Endothelial cell of hepatic sinusoid (primary cell): ENCODE data around the gene ARHGEF16.

Experiments
- in situ Hi-C: cut with HindIII; loops from 2 replicates; pipeline ENCODE4 v1.10.0; 2017; ENCODE audit warnings: low sequenced_read_pairs

ARHGEF16 gene

DNA sequence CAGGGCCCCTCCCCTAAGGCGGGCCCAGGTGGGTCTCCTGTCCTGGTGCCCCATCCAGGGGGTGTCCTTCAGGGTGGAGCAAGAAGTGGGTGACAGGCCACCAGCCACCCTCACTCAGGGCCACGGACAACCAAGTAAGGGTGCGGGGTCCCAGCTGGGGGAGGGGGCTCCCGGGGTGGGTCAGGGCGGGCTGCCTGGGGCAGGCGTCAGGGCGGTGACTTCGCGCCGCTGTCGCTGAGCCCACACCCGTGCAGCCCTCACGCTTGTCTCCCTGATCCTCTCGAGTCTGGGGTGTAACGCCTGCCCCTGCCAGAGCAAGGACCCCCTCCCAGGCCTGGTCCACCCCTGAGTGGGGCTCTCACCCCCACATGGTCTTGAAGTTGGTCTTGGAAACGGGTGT is 22.2 kb downstream of the ARHGEF16 start:
- in situ Hi-C loops: loop anchor here (5.0 kb wide), 1 partner anchor 54 kb away; no protein-coding TSS in a partner anchor

DNA sequence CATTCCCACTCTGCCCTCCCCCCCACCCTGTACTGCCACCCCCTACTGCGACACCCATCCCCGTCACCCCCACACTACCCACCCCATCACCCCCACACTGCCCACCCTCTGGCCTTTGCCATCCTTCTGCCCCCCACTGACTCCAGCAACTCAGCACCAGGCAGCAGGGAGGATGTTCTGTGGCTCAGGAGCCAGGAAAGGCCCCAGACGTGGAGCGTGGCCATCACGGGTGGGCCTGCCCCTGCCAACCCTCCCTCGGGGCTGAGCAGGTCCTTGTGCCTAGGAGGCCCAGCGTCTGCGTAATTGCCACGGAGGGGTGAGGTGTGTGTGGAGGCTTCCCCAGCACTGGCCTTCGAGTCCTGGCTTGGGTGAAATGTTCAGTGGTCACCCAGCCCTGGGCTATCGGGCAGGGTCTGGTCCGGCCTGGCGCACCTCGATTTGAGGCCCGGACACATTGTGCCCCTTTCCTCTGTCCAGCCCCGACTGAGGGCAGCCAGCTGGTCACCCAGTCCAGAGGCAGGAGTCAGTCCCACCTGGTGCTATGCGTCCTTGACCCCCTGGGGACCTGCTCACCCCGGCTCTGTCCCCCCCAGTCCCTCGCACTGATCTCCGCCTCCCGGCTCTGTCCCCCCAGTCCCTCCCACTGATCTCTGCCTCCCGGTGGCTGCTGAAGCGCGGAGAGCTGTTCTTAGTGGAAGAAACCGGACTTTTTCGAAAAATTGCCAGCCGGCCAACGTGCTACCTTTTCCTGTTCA is 23.0 kb downstream of the ARHGEF16 start:
- in situ Hi-C loops: loop anchor here (5.0 kb wide), 1 partner anchor 55 kb away; no protein-coding TSS in a partner anchor

DNA sequence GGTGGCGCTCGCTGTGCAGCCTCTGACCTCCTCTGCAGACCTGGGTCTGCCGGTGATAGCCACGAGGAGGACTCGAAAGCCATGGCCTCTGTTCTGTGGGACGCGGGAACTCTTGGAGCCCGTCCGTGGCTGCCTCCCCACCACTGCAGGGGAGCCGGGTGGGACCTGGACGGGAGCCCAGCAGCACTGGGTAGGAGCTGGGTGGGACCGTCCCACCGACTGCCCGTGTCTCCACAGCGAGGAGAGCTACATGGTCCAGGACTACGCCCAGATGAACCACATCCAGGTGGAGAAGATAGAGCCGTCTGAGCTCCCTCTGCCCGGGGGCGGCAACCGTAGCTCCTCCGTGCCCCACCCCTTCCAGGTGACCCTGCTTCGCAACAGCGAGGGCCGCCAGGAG is 23.7 kb downstream of the ARHGEF16 start:
- in situ Hi-C loops: loop anchor here (5.0 kb wide), 1 partner anchor 56 kb away; no protein-coding TSS in a partner anchor

DNA sequence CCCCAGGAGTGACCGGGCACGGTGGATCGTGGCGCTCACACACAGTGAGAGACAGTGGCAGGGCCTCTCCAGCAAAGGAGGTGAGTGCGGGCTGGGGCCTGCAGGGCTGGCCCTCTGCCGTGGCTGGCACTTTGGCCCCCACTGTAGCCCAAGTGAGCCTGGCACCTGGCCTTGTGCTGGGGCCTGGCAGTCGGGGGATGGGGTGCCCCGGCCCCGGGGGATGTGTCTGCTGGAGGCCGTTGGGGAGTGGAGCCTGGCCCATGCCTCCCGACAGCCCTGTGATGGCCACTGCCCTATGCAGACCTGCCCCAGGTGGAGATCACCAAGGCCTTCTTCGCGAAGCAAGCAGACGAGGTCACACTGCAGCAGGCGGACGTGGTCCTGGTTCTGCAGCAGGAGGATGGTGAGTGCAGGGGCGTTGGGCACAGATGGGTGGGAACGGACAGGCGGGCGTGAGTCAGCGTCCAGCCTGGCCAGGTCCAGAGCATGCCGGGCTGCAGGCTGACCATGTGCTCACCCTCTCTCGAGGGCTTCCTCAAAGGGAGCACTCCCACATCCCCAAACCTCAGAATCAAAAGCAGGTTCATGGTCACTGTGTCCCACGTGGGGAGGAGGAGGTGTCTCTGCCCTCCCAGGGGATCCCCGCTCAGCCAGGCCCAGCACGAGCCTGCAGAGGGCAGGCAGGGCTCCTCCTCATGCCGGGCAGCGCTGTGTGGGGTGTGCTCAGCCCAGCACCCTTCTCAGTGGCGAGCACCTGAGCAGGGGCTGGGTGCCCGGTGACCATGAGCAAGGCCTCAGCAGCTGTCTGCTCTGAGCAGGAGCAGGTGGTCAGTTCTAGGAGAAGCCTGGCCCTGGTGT is 25.3 kb downstream of the ARHGEF16 start:
- in situ Hi-C loops: loop anchor here (5.0 kb wide), 1 partner anchor 57 kb away; no protein-coding TSS in a partner anchor

DNA sequence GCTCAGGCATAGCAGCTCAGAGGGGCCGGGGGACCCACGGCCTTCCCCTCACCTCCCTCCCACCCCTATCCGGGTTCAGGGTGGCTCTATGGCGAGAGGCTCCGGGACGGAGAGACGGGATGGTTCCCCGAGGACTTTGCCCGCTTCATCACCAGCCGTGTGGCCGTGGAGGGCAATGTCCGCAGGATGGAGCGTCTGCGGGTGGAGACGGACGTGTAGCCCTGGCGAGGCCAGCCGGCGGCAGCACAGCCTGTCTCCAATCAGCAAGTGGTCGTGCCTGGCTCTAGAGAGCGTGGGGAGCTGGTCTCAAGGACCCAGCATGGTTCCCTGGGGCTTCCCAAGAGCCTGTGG is 25.9 kb downstream of the ARHGEF16 start:
- in situ Hi-C loops: no loop called here

DNA sequence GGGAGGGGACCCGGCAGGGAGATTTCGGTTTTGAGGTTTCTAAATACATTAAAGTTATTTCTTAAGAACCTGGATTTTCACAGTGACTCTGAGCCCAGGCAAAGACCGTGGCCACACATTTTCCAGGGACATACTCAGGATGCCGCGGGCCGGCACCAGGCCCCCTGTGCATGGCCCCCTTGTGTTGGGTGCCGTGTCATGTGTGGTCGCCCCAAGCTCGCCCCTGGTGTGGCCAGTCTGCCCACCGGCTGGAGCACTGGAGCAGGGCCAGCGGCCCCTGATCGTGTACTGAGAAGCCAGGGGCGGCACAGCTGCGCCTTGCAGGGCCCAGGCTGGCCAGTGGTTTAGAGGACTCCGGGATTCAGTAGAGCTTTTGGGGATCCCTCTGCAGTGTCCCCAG is 26.6 kb downstream of the ARHGEF16 start:
- in situ Hi-C loops: no loop called here

DNA sequence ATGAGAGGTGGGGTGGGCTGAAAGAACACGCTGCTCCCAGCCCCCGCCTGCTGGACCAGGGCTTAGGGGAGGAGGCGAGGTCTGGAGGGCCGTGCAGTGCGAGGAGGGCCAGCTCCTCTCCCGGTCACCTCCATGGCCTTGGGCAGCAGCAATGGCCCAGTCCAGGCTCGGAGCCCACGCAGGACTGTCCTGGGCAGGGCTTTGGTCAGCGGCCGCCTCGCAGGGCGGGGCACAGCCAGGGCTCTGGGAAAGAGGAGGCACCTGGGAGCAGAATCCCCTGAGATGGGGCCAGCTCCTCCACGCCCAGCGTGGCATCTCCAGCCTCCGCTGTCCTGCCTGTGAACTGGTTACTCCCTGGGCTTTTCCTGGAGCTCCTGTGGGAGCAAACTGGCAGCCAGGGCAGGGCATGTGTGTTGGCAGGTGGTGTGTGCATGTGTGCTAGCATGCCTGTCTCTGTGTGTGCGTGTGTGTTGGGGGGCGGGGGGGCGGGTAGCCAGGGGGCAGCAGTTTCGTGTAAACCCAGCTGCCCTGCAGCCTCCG is 27.4 kb downstream of the ARHGEF16 start:
- in situ Hi-C loops: no loop called here

DNA sequence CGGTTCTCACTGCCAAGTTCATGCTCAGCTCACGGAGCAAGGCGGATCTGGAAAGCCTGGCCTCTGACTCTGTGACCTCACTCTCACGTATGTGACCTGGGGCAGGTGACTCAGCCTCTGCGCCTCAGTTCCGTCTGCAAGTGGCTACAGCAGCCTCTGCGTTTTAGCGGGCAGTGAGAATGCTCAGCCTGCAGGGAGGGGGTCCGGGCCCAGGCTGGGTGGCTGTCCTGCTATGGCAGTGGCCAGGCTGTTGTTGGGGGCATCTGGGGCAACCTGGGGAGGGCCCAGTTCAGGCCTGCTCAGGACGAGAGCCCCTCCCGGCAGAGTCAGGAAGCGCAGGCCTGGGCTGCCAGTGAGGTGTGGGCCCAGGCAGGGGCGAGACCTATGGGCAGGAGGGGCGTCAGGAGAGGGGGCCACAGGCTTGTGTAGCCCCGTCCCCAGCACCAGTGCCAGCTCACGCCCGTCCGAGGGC is 27.9 kb downstream of the ARHGEF16 start:
- in situ Hi-C loops: no loop called here

DNA sequence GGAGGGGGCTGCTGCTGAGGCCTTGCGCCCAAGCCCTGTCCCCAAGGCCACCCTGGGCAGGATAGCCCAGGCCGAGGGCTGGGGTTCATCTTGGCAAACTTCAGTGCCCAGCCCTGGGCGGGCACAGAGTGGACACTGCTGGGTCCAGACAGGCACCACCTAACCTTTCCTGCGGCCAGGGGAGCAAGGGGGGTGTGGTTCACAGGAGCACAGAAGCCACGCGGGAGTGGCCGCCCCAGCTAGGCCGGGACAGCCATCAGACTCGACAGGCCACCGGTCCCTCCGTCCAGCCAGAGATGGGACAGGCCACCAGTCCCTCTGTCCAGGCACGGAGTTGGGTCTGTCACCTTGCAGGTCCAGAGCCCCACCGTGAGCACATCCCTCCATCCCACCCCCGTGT is 28.9 kb downstream of the ARHGEF16 start:
- in situ Hi-C loops: no loop called here

DNA sequence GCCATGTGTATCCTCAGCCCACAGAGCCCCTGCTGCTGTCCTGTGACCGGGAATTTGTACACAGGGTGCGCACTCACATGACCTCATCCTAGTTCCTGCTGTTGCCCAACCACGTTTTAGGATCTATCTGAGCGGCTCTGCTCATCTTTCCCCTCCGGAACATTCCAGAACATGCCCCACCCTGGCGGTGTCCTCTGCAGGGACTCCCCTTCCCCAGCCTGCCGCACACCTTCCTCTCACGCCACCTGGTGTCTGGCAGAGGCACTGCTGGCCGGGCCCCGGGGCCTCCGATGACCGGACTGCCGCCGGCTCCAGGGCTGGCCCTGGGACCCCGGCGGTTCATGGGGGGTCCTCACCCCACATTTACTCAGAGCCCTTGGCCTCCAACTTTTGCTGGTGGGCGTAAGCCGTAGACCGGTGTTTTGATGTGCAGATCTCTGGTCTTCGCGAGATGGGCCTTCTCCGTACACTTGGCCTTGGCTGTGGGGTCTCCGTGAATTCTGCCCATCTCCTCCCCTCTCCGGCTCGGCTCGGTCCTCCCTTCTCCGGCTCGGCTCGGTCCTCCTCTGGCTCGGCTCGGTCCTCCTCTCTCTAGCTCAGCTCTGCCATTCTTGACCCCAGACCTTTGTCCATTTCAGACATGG is 29.5 kb downstream of the ARHGEF16 start:
- in situ Hi-C loops: no loop called here

DNA sequence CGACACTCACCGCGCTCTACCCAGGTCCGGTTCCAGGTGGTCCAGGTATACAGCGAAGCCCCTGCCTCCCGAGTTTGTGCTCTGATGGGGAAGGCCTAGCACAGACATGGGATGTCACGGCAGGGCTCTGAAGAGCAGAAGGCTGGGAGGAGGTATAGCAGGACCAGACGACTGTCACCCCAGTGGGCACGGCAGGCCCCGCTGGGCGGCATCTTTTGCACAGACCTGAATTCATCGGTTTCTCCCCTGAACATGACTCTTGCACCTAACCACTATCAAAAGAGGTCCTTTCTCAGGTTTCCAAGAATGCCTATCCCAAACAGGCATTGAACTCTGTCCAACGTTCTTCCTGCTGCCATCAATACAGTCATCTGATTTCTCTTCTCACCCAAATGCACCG is 30.6 kb downstream of the ARHGEF16 start:
- in situ Hi-C loops: no loop called here

DNA sequence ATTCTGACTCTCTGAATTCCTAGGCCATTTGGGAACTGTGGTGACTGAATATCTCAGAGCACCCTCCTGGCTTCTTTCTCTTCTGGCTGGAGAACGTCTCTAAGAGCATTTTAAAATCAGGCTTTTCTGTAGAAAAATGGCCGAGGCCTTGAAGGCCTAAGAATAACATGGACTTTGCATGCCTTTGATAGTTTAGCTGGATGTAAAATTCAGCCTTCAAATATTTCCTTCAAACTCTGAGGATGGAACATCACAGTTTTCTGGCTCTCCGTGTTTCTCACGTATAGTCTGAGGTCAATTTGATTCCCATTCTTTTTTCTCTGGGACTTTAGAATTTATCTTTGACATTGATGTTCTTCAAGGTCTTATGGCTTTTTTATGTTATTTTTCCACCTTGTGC is 34.0 kb downstream of the ARHGEF16 start:
- in situ Hi-C loops: no loop called here

DNA sequence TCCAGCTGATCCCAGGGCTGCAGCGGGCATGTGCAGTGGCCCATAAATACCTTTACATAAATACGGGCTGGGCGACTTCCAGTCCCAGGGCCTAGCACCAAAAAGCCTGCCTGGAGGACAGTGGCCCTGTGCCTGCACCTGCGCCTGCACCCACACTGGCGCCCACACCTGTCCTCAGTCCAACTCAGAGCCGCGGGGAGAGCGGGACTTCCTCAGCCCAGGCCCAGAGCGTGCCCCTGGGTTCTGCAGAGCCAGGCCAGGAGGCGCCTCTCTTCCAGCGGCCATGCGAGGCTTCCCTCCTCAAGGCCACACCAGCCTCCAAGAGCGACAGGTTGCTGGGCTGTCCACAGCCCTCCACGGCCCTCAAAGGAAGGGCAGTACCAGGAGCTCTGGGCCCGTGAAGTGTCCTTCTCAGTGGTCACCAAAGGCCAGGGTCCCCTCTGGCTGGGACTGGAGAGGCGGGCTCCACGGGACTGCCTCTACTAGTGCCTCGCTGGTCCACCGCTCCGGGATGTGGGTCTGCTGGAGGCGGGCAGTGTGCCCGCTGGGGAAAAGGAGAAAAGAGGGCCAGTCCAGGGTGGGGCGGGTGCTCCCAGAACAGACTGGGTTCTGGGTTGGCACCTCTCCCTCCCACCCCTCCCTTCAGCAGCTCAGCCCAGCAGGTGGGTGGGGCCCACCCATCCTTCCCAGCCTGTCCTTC is 35.7 kb downstream of the ARHGEF16 start:
- in situ Hi-C loops: no loop called here

DNA sequence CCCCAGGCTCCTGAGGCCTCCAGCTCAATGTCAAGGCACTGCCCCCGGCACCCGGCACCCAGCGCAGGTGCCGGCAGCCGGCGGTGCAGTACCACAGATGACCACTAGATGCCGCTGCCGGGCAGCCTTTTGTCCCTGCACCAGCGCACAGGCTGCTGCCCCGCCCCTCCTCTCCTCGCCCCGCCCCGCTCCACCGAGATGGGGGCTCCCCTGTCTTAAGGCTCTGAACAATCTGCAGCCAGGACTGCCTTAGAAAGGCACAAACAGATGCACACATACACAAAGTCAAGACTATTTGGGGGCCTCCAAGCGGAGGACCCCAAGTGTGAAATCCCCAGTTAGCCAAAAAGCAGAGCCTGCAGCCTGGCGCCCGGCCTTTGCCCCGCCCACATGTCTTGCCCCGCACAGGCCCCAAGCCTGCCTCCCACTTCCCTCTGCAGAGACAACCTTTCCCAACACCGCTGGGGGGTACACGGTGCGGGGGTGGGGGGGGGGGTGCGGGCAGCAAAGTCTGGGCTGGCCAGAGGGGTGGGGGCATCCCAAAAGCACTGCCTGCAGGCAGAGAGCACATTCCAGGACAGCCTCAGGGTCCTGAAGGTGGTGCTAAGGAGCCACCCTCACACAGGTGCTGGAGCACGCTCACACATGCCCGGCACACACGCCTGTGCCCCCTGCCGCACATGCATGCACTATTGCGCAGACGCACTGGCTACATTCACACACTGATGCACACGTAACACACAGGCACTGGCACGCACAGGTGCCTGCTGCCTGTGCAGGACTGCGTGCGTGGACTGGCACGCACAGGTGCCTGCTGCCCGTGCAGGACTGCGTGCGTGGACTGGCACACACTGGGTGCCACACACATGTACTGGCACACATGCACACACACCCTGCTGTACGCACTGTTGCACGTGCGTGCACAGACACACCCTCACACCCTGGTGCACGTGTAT is 37.1 kb downstream of the ARHGEF16 start:
- in situ Hi-C loops: no loop called here

DNA sequence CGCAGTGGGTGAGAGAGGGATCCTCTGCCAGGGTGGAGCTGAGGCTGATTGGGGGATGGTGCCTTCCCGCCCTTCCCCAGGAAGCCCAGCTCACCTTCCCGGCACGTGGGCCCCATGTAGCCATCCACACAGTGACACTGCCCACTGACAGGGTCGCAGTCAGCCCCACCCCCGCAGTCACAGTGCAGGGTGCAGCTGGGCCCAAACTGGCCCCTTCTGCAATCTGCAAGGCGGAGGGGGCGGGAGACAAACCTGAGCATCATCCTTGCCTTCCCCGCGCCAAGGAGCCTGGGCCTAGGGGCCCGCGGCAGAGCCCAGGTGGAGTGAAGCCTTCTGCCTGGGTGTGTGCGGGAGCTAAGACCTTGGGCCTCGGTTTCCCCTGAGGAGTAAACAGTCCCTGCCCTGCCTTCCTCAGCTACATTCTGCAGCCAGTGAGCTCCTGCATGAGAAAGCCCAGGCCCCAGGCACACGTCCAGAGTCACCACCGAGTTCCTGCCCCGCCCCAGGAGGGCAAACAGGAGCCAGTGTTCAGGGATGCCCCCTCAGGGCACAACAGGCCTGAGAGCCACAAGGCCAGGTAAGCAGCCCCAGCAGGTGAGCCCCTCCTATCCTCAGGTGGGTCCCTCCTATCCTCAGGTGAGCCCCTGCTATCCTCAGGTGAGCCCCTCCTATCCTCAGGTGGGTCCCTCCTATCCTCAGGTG is 38.2 kb downstream of the ARHGEF16 start:
- in situ Hi-C loops: no loop called here

DNA sequence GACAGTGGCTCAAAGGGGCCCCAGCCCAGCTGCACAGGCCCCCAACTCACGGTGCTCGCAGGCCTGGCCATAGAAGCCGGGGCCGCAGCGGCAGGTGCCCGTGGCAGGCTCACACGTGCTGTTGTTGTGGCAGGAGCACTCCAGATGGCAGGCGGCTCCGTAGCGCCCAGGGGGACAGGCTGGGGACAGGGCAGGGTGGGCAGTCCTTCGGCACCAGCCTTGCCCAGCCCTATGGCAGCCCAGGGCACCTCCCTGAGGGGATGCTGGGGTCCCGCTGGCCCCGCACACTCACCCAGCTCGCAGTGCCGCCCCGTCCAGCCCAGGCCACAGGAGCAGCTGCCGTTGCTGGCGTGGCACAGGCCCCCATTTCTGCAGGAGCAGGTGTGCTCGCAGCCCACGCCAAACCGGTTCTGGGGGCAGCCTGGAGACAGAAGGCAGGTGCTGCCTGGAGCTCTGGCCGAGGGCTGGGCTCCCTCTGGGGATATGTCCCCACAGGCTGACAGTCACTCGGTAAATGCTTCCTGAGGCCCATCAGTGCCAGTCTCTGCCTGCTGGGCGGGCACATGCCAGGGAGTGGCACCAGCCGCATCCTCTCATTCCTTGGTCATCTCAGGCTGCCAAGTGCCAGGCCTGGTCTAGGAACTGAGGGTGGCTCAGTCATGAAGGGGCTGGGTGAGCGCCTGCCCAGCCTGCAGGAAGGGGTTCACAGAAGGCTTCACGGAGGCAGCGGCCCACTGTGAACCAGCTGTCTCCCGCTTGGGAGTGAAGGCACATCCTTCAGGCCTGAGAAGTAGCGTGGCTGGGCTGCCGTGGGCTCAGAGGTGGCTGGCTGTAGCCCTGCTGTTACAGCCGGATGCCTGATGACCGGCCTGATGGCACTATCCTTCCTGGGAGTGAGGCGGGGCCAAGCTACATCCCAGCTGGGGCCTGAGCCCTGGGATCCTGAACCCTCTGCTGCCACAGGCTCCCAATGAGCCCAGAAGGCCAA is 40.1 kb downstream of the ARHGEF16 start:
- in situ Hi-C loops: no loop called here
